Measurements from ENCODE around the gene METAP1.
"Not testable (repeated sequence)": the region's sequence is repeated elsewhere in the genome, so short reads cannot be mapped to it uniquely, and the experiment has no call there.

Gene METAP1

GRCh38 chr4:99061048-99061700 lies 65.7 kb downstream of the METAP1 start:
- DNase-seq, result no peak

- DNase-seq, result no peak
These were observed 66.6 kb downstream of the METAP1 start for GRCh38 chr4:99062120-99062519.

GRCh38 chr4:99065521-99065920 lies 70.0 kb downstream of the METAP1 start:
- DNase-seq, result not testable (repeated sequence)

GRCh38 chr4:99067617-99068016 lies 72.1 kb downstream of the METAP1 start:
- DNase-seq, result no peak

- no peak for DNase-seq
These were observed 75.6 kb downstream of the METAP1 start for GRCh38 chr4:99071159-99071558.

GRCh38 chr4:99074816-99075215 lies 79.3 kb downstream of the METAP1 start:
- DNase-seq, result no peak

GRCh38 chr4:99076292-99076976 lies 80.9 kb downstream of the METAP1 start:
- no peak for DNase-seq

GRCh38 chr4:99077177-99077576 lies 81.7 kb downstream of the METAP1 start:
- DNase-seq, result no peak

- no peak for DNase-seq
These were observed 82.8 kb downstream of the METAP1 start for GRCh38 chr4:99078336-99078735.

- no peak for DNase-seq
These were observed 83.6 kb downstream of the METAP1 start for GRCh38 chr4:99078931-99079624.

- DNase-seq, result no peak
These were observed 84.2 kb downstream of the METAP1 start for GRCh38 chr4:99079625-99080295.

GRCh38 chr4:99080869-99081268 lies 85.3 kb downstream of the METAP1 start:
- not testable (repeated sequence) for DNase-seq

- DNase-seq, result no peak
These were observed 86.7 kb downstream of the METAP1 start for GRCh38 chr4:99082192-99082591.

- DNase-seq, result no peak
These were observed 89.1 kb downstream of the METAP1 start for GRCh38 chr4:99084595-99084994.

- peak; percentile 80 for DNase-seq
These were observed 92.5 kb downstream of the METAP1 start for GRCh38 chr4:99088023-99088449.

GRCh38 chr4:99088481-99089365 lies 93.2 kb downstream of the METAP1 start, which contains the start of gene ADH5:
Gene ADH5, minus strand, starts transcription at chr4:99088788. Its CDS starts 88 bp downstream, at chr4:99088700.
- peak; percentile 96 for DNase-seq

- DNase-seq, result peak; percentile 29
These were observed 95.1 kb downstream of the METAP1 start for GRCh38 chr4:99090481-99091215.

- no peak for DNase-seq
These were observed 95.7 kb downstream of the METAP1 start for GRCh38 chr4:99091216-99091575.

GRCh38 chr4:99091841-99092240 lies 96.3 kb downstream of the METAP1 start:
- DNase-seq, result not testable (repeated sequence)

GRCh38 chr4:99099311-99099710 lies 103.8 kb downstream of the METAP1 start:
- no peak for DNase-seq

- not testable (repeated sequence) for DNase-seq
These were observed 104.3 kb downstream of the METAP1 start for GRCh38 chr4:99099814-99100213.

GRCh38 chr4:99100876-99101275 lies 105.4 kb downstream of the METAP1 start:
- DNase-seq, result no peak

Measured in eye (tissue), 1 donor.